GM13976 (cell line): ENCODE results near the gene MKNK1.

Experiments used
- DNase-seq: peaks from one replicate; pipeline ENCODE4 v3.0.0; 2012; ENCODE audit warnings: low spot score
- CTCF ChIP-seq: IDR thresholded peaks from 2 replicates; pipeline ENCODE4 v1.5.1; 2012; ENCODE audit warnings: borderline replicate concordance, mild to moderate bottlenecking; ENCODE audit not compliant: insufficient read depth; ENCODE audit errors: extremely low read depth, missing control alignments, control extremely low read depth
- in situ Hi-C: fragments of 300-500 bp; cut with MboI; formaldehyde crosslinking; loops from one replicate; pipeline ENCODE4 v1.12.0; 2022; ENCODE audit warnings: low sequenced_read_pairs, mixed read lengths, inconsistent platforms; ENCODE audit not compliant: unreplicated experiment

Gene MKNK1

DNA sequence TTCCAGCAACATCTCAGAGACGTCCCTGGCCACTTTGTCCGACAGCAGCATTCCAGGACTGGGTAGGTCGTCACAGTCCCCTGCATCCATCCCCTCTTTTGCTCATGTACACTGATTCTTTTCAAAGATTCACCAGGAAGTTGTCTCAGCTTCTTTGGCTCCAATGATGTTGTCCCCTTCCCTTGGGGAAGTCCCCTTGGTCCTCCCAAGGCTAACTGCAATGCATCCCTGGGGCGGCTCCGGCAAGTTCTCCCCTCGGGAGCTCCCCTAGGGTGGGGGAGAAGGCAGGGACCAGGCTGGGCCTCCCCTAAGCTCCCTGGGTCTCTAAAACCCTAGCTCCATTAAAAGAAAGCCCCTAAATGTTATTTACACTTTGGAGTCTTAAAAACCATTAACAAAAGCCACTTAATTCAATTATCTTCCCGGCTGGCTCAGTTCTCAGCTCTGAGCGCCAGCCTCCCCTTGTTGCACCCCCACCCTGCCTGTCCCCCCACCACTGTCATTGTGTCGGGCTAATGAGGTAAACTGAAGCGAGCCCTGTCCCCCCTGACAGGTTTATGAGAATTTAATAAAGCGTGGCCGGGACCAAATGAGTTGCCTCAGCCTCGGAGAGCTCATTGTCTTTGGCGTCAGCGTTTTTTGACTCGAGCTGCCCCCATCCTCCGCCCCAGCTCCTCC, 77.9 kb downstream of the MKNK1 start:
- TF ChIP-seq CTCF = no peak
- DNase-seq = no peak
- in situ Hi-C loops = loop anchor here (5.0 kb wide), 1 partner anchor 49 kb away; no protein-coding TSS in a partner anchor

GRCh38 chr1:46525253-46525983, 78.7 kb downstream of the MKNK1 start:
- TF ChIP-seq CTCF = no peak
- no peak for DNase-seq

DNA sequence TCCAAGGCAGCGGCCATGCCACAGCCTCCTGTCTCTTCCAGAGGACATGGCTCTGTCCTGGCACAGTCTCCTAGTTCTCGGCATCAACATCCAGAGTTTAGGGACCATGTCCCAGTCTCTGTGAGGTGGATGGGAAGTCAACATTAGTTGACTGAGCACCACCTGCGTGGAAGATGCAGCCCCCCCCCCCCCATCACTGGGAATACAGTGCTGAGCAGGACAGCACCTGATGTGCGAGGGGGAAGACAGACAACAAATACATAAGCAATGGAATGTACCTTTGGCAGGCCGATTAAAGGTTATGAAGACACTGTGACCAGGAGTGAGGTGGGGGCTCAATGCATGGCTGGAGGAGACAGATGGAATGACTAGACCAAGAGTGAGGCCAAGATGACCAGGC, 79.2 kb downstream of the MKNK1 start:
- in situ Hi-C loops = loop anchor here (5.0 kb wide), 1 partner anchor 48 kb away; no protein-coding TSS in a partner anchor
- TF ChIP-seq CTCF = no peak
- no peak for DNase-seq

More at GRCh38 chr1:46525253-46525983, 78.7 kb downstream of the MKNK1 start:
- in situ Hi-C loops = loop anchor here (5.0 kb wide), 1 partner anchor 48 kb away; no protein-coding TSS in a partner anchor

- no peak for TF ChIP-seq CTCF
- in situ Hi-C loops = no loop called here
- DNase-seq = no peak
Measured at GRCh38 chr1:46523496-46524353, 80.3 kb downstream of the MKNK1 start.

DNA sequence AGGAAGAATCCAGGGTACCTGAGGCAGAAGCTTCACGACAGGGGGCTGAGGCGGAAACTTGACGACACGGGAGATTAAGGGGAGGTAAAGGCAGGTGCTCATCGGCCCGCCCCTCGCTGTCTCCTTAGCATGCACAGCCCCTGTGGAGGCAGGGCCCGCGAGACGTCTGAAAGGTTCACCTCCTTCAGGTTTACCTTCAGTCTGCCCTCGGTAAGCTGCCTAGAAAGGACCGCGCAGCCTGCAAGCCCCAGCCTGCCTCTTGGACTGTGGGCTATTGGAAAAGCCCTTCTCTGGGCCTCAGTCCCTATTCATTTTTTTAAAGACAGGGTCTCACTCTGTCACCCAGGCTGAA, 81.1 kb downstream of the MKNK1 start:
- no peak for TF ChIP-seq CTCF
- in situ Hi-C loops = no loop called here
- no peak for DNase-seq
